ENCODE measurements around the gene ADCY9.

Gene ADCY9

DNA sequence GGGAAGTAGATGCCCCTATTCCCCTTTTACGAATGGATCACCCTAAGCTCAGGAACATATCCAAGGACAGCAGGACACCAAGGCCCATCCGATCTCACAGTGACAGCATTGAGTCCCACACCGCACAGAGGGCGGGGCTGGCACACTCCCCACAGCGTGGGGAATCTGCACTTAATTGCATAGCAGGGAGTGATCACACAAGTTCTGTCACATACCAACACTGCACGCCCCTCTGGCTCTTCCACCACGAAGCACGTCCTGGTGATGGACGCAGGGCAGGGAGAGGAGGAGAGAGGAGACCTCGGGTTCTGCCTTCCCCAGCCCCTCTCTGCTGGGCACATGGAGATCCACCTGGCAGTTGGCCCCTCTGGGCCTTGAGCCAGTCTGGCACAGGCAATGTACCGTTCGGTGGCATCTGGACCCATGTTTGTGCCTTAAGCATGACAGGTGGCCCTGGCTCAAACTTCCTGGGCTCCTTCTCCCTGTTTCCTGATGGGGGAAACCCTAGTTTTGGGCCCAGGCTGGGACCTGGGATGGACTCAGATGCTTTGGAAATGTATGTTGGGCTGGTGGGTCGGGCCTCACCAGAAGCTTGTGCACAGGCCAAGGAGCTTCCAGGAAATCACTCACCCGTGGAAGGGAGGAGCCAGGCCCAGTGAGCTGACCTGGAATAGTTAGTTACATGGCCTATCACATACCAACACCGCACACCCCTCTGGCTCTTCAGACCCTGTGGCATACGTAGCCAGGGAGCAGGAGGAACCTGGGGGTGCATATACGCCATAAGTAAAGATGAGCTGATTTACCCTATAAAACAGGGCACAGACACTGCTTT lies 200.6 kb downstream of the ADCY9 start:
- no peak for DNase-seq (ENCODE audit: low read depth, low spot score)

DNA sequence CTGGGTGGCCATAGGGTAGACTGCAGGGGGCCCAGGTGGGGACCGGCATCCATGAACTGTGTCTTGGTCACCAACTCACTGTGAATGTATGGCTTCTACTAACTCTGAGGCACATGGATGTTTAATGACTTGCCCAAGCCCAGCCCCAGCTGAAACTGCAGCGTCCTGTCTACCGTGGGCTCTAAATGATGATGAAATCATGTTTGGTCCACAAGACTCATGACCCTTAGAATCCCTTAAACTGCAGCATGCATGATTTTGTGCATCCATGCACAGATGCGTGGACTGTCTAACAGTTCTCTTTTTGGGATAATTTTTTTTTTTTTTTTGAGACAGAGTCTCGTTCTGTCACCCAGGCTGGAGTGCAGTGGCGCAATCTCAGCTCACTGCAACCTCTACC lies 203.3 kb downstream of the ADCY9 start:
- no peak for DNase-seq (ENCODE audit: low read depth, low spot score)

Measured in astrocyte of the hippocampus (primary cell).